ENCODE results near the gene TRIP12.

GRCh38 chr2:229865033-229865432 lies 56.8 kb downstream of the TRIP12 start:
- TF ChIP-seq CTCF (conservative IDR thresholded peaks at IDR 0.05; ENCODE audit: low read depth, low read length) (no peak), POLR2A (IDR thresholded peaks at IDR 0.05; ENCODE audit: low read depth, low read length) (no peak), ELK1 (IDR thresholded peaks at IDR 0.05; ENCODE audit: borderline replicate concordance, low read depth, low read length) (no peak), SMC3 (IDR thresholded peaks at IDR 0.05; ENCODE audit: low read depth, low read length) (no peak), MXI1 (IDR thresholded peaks at IDR 0.05; ENCODE audit: borderline replicate concordance, low read depth, low read length) (no peak), RCOR1 (IDR thresholded peaks at IDR 0.05; ENCODE audit: insufficient replicate concordance, low read length) (no peak), BHLHE40 (IDR thresholded peaks at IDR 0.05; ENCODE audit: low read depth, low read length) (no peak), CEBPB (IDR thresholded peaks at IDR 0.05; ENCODE audit: low read depth, low read length) (no peak), USF2 (IDR thresholded peaks at IDR 0.05; ENCODE audit: low read depth, low read length) (no peak)
